Ovary (tissue), 3 donors: ENCODE measurements around the gene UNKL.

Experiments used
- CTCF ChIP-seq, 3 donors: fragments of 450-650 bp in 2 of 3; fragments of 200-600 bp in 1 of 3; IDR thresholded peaks; one replicate each; pipeline versions ENCODE4 v1.5.1 to v1.8.0; 2016 to 2022; ENCODE audit warnings: antibody characterized with exemption in 3 of 3, mild to moderate bottlenecking in 1 of 3
- EP300 ChIP-seq: sonication (generic); formaldehyde crosslinking; IDR thresholded peaks from one replicate; pipeline ENCODE4 v1.6.1; 2017; ENCODE audit warnings: antibody characterized with exemption
- POLR2A ChIP-seq: fragments of 450-650 bp; IDR thresholded peaks from one replicate; pipeline ENCODE4 v1.6.1; 2017; ENCODE audit warnings: antibody characterized with exemption, mild to moderate bottlenecking, moderate library complexity
- donor health status: DM: no; HTN: no; CAD: no.

- TF ChIP-seq CTCF (IDR thresholded peaks at IDR 0.05) (no peak), POLR2A (no peak), EP300 (no peak)
Measured at GRCh38 chr16:1446296-1447080, 32.0 kb upstream of the UNKL start.
